Stimulated activated CD4-positive, alpha-beta T cell treated with anti-CD3 and anti-CD28 coated beads, TNF-alpha, amount 100 ng/mL, for 1 hour (primary cell): ENCODE measurements around the gene ATF1.
"Not testable (repeated sequence)": the region's sequence is repeated elsewhere in the genome, so short reads cannot be mapped to it uniquely, and the experiment has no call there.

ENCODE experiments used
- DNase-seq, 3 donors: peaks; one replicate each; pipeline ENCODE4 v3.0.0-alpha.2; 2020; ENCODE audit warnings: low read depth in 3 of 3, low spot score in 1 of 3

ATF1 gene

DNA sequence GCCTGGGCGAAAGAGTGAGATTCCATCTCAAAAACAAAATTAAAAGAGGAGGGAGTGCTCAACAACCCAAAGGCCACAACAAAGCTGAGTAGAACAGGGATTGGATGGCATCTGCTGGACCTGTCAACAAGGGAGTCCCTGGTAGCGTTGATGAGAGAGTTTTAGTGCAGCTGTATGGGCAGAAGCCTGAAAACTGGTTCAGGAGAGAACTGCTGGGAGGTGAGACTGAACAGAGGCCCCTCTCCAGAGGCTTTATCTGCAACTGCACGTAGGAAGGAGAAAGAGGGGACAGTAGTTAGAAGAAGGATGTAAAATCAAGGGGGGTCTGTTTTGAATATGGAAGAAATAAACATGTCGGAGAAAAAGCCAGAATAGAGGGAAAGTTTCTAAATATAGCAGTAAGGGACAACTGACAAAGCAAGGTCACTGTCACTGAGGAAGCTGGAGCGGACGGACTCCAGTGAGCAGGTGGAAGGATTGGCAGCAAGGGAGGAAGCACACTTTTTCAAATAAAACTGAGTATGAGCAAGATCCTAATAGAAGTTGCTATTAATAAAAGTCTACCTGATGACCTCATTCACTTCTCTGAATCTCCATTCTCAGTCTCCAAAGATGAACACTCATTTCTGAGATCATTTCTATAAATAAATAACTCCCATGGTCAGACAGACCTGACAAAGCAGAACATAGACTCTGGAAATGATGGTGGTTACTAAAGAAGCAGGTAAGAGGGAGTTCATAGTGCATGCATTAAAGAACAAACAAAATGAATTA lies 11.8 kb upstream of the ATF1 start:
- DNase-seq, result no peak

- no peak for DNase-seq
These were observed 10.6 kb upstream of the ATF1 start for GRCh38 chr12:50753232-50753769.

- DNase-seq, result peak; percentile 38 to 67 (median 66)
These were observed 589 bp downstream of the ATF1 start for GRCh38 chr12:50764286-50765094.

GRCh38 chr12:50765095-50765911 lies 1.4 kb downstream of the ATF1 start:
- peak in 1 of 3 donors; percentile 8 for DNase-seq

GRCh38 chr12:50768391-50768790 lies 4.5 kb downstream of the ATF1 start:
- no peak for DNase-seq

DNA sequence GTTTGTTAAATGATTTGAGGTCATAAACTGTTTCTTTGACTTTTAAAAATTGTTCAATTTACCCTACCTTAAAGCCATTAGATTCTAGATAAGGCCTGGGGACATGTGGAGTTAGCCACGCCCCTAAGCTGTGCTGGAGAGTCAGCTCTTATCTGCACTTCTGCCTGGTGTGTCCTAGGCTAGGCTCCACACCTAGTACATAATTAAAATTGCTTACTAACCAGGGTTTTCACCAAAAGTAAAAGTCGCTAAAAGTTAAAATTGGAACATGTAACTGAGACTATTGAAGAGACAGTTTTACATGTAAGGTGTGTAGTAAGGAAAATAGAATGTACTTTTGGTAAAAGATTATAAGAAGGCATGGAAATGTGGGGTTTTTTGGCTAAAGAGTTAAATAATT lies 4.9 kb downstream of the ATF1 start:
- not testable (repeated sequence) for DNase-seq

- no peak for DNase-seq
These were observed 7.5 kb downstream of the ATF1 start for GRCh38 chr12:50771409-50771808.

- no peak for DNase-seq
These were observed 8.6 kb downstream of the ATF1 start for GRCh38 chr12:50772470-50772869.

- no peak for DNase-seq
These were observed 9.0 kb downstream of the ATF1 start for GRCh38 chr12:50772877-50773276.

DNA sequence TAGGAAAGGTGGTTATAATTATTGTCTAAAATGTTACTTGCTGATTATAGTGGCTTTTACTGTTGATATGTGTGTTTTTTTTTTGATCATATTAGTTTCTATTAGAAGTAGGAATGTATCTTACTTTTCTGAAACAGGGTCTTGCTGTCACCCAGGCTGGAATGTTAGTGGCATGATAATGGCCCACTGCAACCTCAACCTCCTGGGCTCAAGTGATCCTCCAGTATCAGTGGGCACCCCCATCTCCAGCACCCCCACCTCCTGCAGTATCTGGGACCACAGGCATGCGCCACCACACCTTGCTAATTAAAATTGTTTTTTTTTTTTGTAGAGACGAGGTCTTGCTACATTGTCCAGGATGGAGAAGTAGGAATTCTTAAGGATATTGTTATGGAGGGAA lies 11.3 kb downstream of the ATF1 start:
- no peak for DNase-seq

GRCh38 chr12:50776749-50777728 lies 13.1 kb downstream of the ATF1 start:
- DNase-seq, result no peak

GRCh38 chr12:50778663-50779590 lies 15.0 kb downstream of the ATF1 start:
- no peak for DNase-seq

DNA sequence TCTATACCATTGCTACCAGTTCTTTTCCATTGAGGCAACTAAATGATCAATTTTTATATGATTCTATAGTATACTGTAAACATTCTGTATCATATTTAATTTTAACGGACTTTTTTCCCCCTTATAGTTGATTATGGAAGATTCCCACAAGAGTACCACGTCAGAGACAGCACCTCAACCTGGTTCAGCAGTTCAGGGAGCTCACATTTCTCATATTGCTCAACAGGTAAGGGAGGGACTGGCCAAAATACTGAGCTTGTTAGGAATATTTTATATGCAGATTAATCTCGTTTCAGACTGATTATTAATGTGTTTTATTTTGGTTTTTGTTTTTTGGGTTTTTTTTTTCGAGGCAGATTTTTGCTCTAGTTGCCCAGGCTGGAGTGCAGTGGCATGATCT lies 16.1 kb downstream of the ATF1 start:
- DNase-seq, result no peak

DNA sequence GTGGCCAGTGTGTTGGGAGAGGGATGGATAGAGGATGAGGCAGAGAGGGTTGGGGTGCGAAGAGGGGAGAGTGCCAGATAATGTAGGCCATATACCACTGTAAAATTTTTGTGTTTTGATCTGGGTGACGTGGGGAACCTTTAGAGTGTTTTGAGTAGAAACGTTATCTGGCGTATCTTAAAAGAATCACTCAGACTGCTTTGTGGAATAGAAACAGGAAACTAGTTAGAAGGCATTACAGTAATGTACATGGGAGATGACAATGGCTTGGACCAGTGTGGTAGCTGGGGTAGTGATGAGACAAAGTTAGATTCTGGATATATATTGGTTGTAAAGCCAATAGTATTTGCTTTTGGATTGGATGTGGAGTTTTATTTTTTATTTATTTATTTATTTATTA lies 20.6 kb downstream of the ATF1 start:
- no peak for DNase-seq

DNA sequence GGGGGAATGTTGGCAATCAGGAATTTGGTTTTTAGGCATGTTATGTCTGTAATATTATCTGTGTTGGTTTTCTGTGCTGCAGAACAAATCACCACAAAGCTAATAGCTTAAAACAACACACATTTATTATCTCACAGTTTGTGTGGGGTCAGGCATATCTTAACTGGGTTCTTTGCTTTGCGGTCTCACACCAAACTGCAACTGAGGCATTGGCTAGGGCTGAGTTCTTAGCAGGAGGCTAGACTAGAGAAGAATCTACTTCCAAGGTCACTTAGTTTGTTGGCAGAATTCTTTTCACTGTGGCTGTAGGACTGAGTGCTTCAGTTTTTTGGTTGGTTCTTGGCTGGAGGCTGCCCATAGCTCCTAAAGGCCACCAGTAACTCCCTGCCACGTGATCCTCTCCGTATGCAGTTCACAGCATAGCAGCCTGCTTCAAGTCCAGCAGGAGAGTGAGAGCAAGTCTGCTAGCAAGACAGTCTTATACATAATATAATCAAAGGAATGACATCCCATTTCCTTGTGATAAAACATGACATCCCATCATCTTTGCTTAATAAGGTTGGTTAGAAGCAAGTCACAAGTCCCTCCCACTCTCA lies 21.6 kb downstream of the ATF1 start:
- no peak for DNase-seq

- no peak for DNase-seq
These were observed 22.8 kb downstream of the ATF1 start for GRCh38 chr12:50786498-50787231.

DNA sequence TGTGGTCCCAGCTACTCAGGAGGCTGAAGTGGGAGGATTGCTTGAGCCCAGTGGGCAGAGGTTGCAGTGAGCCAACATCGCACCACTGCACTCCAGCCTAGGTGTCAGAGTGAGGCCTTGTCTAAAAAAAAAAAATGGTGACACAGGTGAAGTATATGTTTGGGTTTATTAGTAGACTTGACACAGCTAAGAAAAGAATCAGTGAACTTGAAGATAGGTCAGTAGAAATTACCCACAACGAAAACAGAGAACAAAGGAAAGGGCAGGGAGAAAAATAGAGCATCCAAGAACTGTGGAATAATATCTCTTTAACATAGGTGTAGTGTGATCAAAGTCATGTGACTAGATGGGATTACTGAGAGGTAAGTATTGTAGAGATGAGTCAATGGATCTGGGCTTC lies 23.7 kb downstream of the ATF1 start:
- no peak for DNase-seq

- no peak for DNase-seq
These were observed 24.7 kb downstream of the ATF1 start for GRCh38 chr12:50788561-50788960.
